ENCODE results near the gene MOXD1. TPM values are rescaled to one million over a fixed set of nuclear protein-coding genes. Genes with fewer than 3 reads are reported as not detected.

The MOXD1 gene
- total RNA-seq, 4 donors from 2014 or later, result 4.6 to 13.3 (median 6.6) TPM

- Histone ChIP-seq H3K27ac (no peak overlapping the region), H3K27me3 (no peaks in the 10 kb centered on the region), H3K36me3 (no peaks in the 10 kb centered on the region), H3K9me3 (peaks cover 0 to 9% (median 0%) of the 10 kb centered on the region in 4 donors), H3K4me3 (no peak overlapping the region), H3K4me1 (peaks cover 0 to 4% (median 0%) of the 10 kb centered on the region in 4 donors)
- TF ChIP-seq EP300 (IDR thresholded peaks at IDR 0.05) (no peak), CTCF (IDR thresholded peaks at IDR 0.05) (no peak), POLR2A (IDR thresholded peaks at IDR 0.05) (no peak)
- WGBS, 2 donors, result 60% methylated on average over 3 of the region's 3 CpGs
- DNase-seq (ENCODE audit: low spot score in 2 of 2), result no peak
Measured at GRCh38 chr6:132341646-132342045, 59.6 kb downstream of the MOXD1 start.

- Histone ChIP-seq H3K36me3 (no peaks in the 10 kb centered on the region), H3K4me1 (peaks cover 0 to 3% (median 0%) of the 10 kb centered on the region in 4 donors), H3K27ac (no peak overlapping the region), H3K9me3 (peaks cover 0 to 3% (median 0%) of the 10 kb centered on the region in 4 donors), H3K4me3 (no peak overlapping the region), H3K27me3 (no peaks in the 10 kb centered on the region)
- DNase-seq (ENCODE audit: low spot score in 2 of 2), result no peak
- TF ChIP-seq POLR2A (IDR thresholded peaks at IDR 0.05), result no peak
- no peak for TF ChIP-seq EP300 (IDR thresholded peaks at IDR 0.05)
- no peak for TF ChIP-seq CTCF (IDR thresholded peaks at IDR 0.05)
- WGBS, 2 donors, result 47 to 50% methylated on average over 4 of the region's 4 CpGs
Measured at GRCh38 chr6:132334521-132334885, 66.8 kb downstream of the MOXD1 start.

GRCh38 chr6:132333639-132334520 lies 67.4 kb downstream of the MOXD1 start:
- H3K36me3 ChIP-seq, result no peaks in the 10 kb centered on the region
- WGBS, 2 donors, result 76 to 77% methylated on average over 6 of the region's 6 CpGs
- no peak overlapping the region for H3K4me3 ChIP-seq
- no peaks in the 10 kb centered on the region for H3K27me3 ChIP-seq
- no peak overlapping the region for H3K27ac ChIP-seq
- H3K9me3 ChIP-seq, result peaks cover 0 to 3% (median 0%) of the 10 kb centered on the region in 4 donors
- DNase-seq (ENCODE audit: low spot score in 2 of 2), result peak in 1 of 2 donors; percentile 27
- TF ChIP-seq EP300 (IDR thresholded peaks at IDR 0.05) (peak in 1 of 2 donors; percentile 37), POLR2A (IDR thresholded peaks at IDR 0.05) (no peak), CTCF (IDR thresholded peaks at IDR 0.05) (no peak)
- peaks cover 0 to 3% (median 0%) of the 10 kb centered on the region in 4 donors for H3K4me1 ChIP-seq

- TF ChIP-seq EP300 (IDR thresholded peaks at IDR 0.05) (no peak), POLR2A (IDR thresholded peaks at IDR 0.05) (no peak), CTCF (IDR thresholded peaks at IDR 0.05) (no peak)
- no peaks in the 10 kb centered on the region for H3K36me3 ChIP-seq
- no peaks in the 10 kb centered on the region for H3K27me3 ChIP-seq
- 74 to 81% methylated on average over 5 of the region's 5 CpGs for WGBS, 2 donors
- no peak for DNase-seq (ENCODE audit: low spot score in 2 of 2)
- peaks cover 0 to 3% (median 0%) of the 10 kb centered on the region in 4 donors for H3K9me3 ChIP-seq
- H3K27ac ChIP-seq, result no peak overlapping the region
- no peak overlapping the region for H3K4me3 ChIP-seq
- H3K4me1 ChIP-seq, result peaks cover 0 to 3% (median 0%) of the 10 kb centered on the region in 4 donors
Measured at GRCh38 chr6:132330759-132331158, 70.5 kb downstream of the MOXD1 start.

GRCh38 chr6:132322398-132322797 lies 78.9 kb downstream of the MOXD1 start:
- H3K4me1 ChIP-seq, result no peaks in the 10 kb centered on the region
- DNase-seq (ENCODE audit: low spot score in 2 of 2), result no peak
- H3K27ac ChIP-seq, result peak overlapping the region in 2 of 4 donors; percentile 21 to 55
- H3K27me3 ChIP-seq, result no peaks in the 10 kb centered on the region
- peaks cover 0 to 8% (median 0%) of the 10 kb centered on the region in 3 donors for H3K36me3 ChIP-seq
- H3K4me3 ChIP-seq, result no peak overlapping the region
- H3K9me3 ChIP-seq, result peaks cover 0 to 13% (median 2%) of the 10 kb centered on the region in 4 donors
- TF ChIP-seq EP300 (IDR thresholded peaks at IDR 0.05) (no peak), POLR2A (IDR thresholded peaks at IDR 0.05) (no peak), CTCF (IDR thresholded peaks at IDR 0.05) (no peak)
- WGBS, 2 donors, result 68 to 77% methylated on average over 2 of the region's 2 CpGs

All from tibial nerve (tissue), 4 donors.